CD8-positive, alpha-beta memory T cell (primary cell): Measurements from ENCODE around the gene GP9. TPM values are rescaled to one million over a fixed set of nuclear protein-coding genes. Genes with fewer than 3 reads are reported as not detected.
"Not testable (repeated sequence)": the region's sequence is repeated elsewhere in the genome, so short reads cannot be mapped to it uniquely, and the experiment has no call there.

Source experiments
- CTCF ChIA-PET: fragments of 350-600 bp; sonication (Branson Sonifier 250); formaldehyde crosslinking; loops from one replicate; lab custom pipeline; 2021; ENCODE audit warnings: antibody characterized with exemption; lab: Charles Lee
- POLR2A ChIA-PET: fragments of 350-600 bp; sonication (Branson Sonifier 250); formaldehyde crosslinking; loops from one replicate; lab custom pipeline; 2021; ENCODE audit warnings: antibody characterized with exemption; lab: Charles Lee
- DNase-seq, 5 donors: peaks; one replicate each; pipeline versions ENCODE4 v3.0.0 to v3.0.0-alpha.2; 2020 to 2022; ENCODE audit warnings: mixed read lengths in 1 of 5
- H3K27ac ChIP-seq: one replicate; pipeline ENCODE4 v1.7.0; 2013; ENCODE audit warnings: low read depth, mild to moderate bottlenecking, low read length, moderate library complexity
- H3K27me3 ChIP-seq: 2 replicates; pipeline ENCODE4 v1.7.0; 2013; ENCODE audit warnings: low read length, mild to moderate bottlenecking; ENCODE audit not compliant: insufficient read depth, poor library complexity, severe bottlenecking
- H3K36me3 ChIP-seq: 2 replicates; pipeline ENCODE4 v1.7.0; 2013; ENCODE audit warnings: mild to moderate bottlenecking, low read length, moderate library complexity; ENCODE audit not compliant: insufficient read depth
- H3K4me1 ChIP-seq: 2 replicates; pipeline ENCODE4 v1.7.0; 2013; ENCODE audit warnings: mild to moderate bottlenecking, low read length, moderate library complexity; ENCODE audit not compliant: insufficient read depth
- H3K4me3 ChIP-seq: 2 replicates; pipeline ENCODE4 v1.7.0; 2013; ENCODE audit warnings: mild to moderate bottlenecking, low read length
- H3K9me3 ChIP-seq: 2 replicates; pipeline ENCODE4 v1.7.0; 2013; ENCODE audit warnings: mild to moderate bottlenecking, low read length
- H3K27ac Mint-ChIP-seq, 8 donors: one replicate each; pipeline ENCODE4 v1.8.0; 2020 to 2021; ENCODE audit warnings: mixed read lengths in 8 of 8, mild to moderate bottlenecking in 6 of 8, inconsistent platforms in 3 of 8, moderate library complexity in 3 of 8
- H3K27me3 Mint-ChIP-seq, 2 donors: one replicate each; pipeline ENCODE4 v1.8.0; 2020 to 2021; ENCODE audit warnings: mixed read lengths in 2 of 2, mild to moderate bottlenecking in 1 of 2, moderate library complexity in 1 of 2
- H3K36me3 Mint-ChIP-seq, 3 donors: one replicate each; pipeline ENCODE4 v1.8.0; 2020 to 2021; ENCODE audit warnings: mixed read lengths in 3 of 3, inconsistent platforms in 1 of 3, mild to moderate bottlenecking in 1 of 3
- H3K4me1 Mint-ChIP-seq, 3 donors: one replicate each; pipeline ENCODE4 v1.8.0; 2020 to 2021; ENCODE audit warnings: mixed read lengths in 3 of 3, inconsistent platforms in 1 of 3, mild to moderate bottlenecking in 1 of 3
- H3K4me3 Mint-ChIP-seq, 7 donors: one replicate each; pipeline ENCODE4 v1.8.0; 2020 to 2021; ENCODE audit warnings: mixed read lengths in 7 of 7, mild to moderate bottlenecking in 6 of 7, moderate library complexity in 4 of 7, inconsistent platforms in 2 of 7
- H3K9me3 Mint-ChIP-seq, 5 donors: one replicate each; pipeline ENCODE4 v1.8.0; 2020 to 2022; ENCODE audit warnings: mixed read lengths in 5 of 5, mild to moderate bottlenecking in 3 of 5, moderate library complexity in 2 of 5, inconsistent platforms in 1 of 5
- polyA plus RNA-seq: library from polyadenylated mRNA; unstranded; fragments of 300-500 nt; fragmentation: Illumina TruSeq; gene quantifications from one replicate; pipeline ENCODE4 v1.2.3, GENCODE V29; 2021
- total RNA-seq, 2 experiments: library from RNA; stranded (reverse); gene quantifications; one replicate each; pipeline ENCODE4 v1.2.3, GENCODE V29; 2021

Gene GP9
- total and polyA plus RNA-seq, 3 experiments from 2014 or later: not detected

DNA sequence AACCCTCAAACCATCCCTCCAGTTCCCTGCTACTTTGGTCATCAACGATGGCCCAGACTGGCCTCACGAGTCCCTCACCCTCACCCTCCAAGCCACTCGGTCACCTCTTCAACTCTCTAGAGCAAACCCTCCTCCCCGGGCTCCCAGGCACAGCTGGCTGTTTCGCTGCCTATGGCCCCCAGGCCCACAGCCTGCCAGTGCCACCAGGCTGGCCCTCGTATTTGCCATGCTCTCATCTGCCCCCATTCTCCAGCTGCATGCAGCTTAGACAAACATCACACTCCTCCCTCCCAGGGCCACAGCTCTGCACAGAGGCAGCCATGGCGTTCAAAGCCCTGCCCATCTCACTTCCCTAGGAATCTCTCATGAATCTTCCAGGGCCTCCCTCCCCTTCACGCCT is 47.2 kb downstream of the GP9 start:
- CTCF ChIA-PET: interaction anchor here (1.3 to 2.1 kb wide), 2 partner anchors 54 kb away, joined by 4 to 9 read pairs; no protein-coding TSS in a partner anchor
- no peak for DNase-seq

GRCh38 chr3:129111076-129111780 is 50.6 kb downstream of the GP9 start:
- Mint-ChIP-seq H3K27ac (peak overlapping the region in 3 of 8 donors; percentile 11 to 47 (median 29)), H3K36me3 (peaks cover 0 to 76% (median 5%) of the 10 kb centered on the region in 3 donors), H3K4me1 (peaks cover 51 to 74% (median 61%) of the 10 kb centered on the region in 3 donors), H3K4me3 (peak overlapping the region in 1 of 7 donors; percentile 66)
- Histone ChIP-seq H3K4me1 (peaks cover 78% of the 10 kb centered on the region), H3K36me3 (peaks cover 12% of the 10 kb centered on the region)
- H3K4me3 ChIP-seq, H3K27me3 ChIP-seq, H3K27me3 Mint-ChIP-seq, H3K9me3 Mint-ChIP-seq, H3K9me3 ChIP-seq, H3K27ac ChIP-seq, DNase-seq: not testable (repeated sequence)
- CTCF ChIA-PET: interaction anchor here (1.3 kb wide), 1 partner anchor 141 kb away, joined by 3 read pairs; no protein-coding TSS in a partner anchor
- POLR2A ChIA-PET: interaction anchor here (1.2 kb wide), 1 partner anchor 10 kb away, joined by 5 read pairs; the partner anchor contains the start of gene RAB43

More for the DNA sequence above, 47.2 kb downstream of the GP9 start:
- Mint-ChIP-seq H3K36me3 (peaks cover 0 to 68% (median 5%) of the 10 kb centered on the region in 3 donors), H3K9me3 (no peaks in the 10 kb centered on the region), H3K4me3 (no peak overlapping the region), H3K27me3 (no peaks in the 10 kb centered on the region), H3K27ac (peak overlapping the region in 5 of 8 donors; percentile 29 to 91 (median 54)), H3K4me1 (peaks cover 51 to 75% (median 57%) of the 10 kb centered on the region in 3 donors)
- no peaks in the 10 kb centered on the region for H3K9me3 ChIP-seq
- no peak overlapping the region for H3K27ac ChIP-seq
- H3K4me3 ChIP-seq: no peak overlapping the region
- H3K36me3 ChIP-seq: peaks cover 9% of the 10 kb centered on the region
- peaks cover 81% of the 10 kb centered on the region for H3K4me1 ChIP-seq
- no peaks in the 10 kb centered on the region for H3K27me3 ChIP-seq
- POLR2A ChIA-PET: interaction anchor here (1.0 kb wide), 1 partner anchor 13 kb away, joined by 3 read pairs; no protein-coding TSS in a partner anchor

Other genes with a start within 250 kb of the GP9 start
- gene ACAD9, start 181.2 kb upstream of the GP9 start, total RNA-seq: 10 to 100 TPM; 50.5 to 51.2 TPM
- gene ACAD9, start 181.2 kb upstream of the GP9 start, polyA plus RNA-seq: 19.8 TPM
- under 1 TPM in 1 of 2 experiments, not detected in 1; 0.13 TPM for gene CFAP92, start 66.7 kb upstream of the GP9 start, total RNA-seq
- 0.24 TPM for gene CFAP92, start 66.7 kb upstream of the GP9 start, polyA plus RNA-seq
- gene EFCC1, start 59.5 kb upstream of the GP9 start, total RNA-seq: under 1 TPM in 1 of 2 experiments, not detected in 1; 0.11 TPM
- 0.22 TPM for gene EFCC1, start 59.5 kb upstream of the GP9 start, polyA plus RNA-seq
- 10 to 100 TPM; 22.9 to 28.6 TPM for gene RAB43, start 61.0 kb downstream of the GP9 start, total RNA-seq
- 14.9 TPM for gene RAB43, start 61.0 kb downstream of the GP9 start, polyA plus RNA-seq
- 10 to 100 TPM; 84.6 to 94.7 TPM for gene ISY1, start 100.3 kb downstream of the GP9 start, total RNA-seq
- gene ISY1, start 100.3 kb downstream of the GP9 start, polyA plus RNA-seq: 91.6 TPM
- 100 to 1,000 TPM; 474 to 487 TPM for gene CNBP, start 123.1 kb downstream of the GP9 start, total RNA-seq
- 931 TPM for gene CNBP, start 123.1 kb downstream of the GP9 start, polyA plus RNA-seq
- gene COPG1, start 188.8 kb downstream of the GP9 start, total RNA-seq: 100 to 1,000 TPM; 134 to 136 TPM
- gene COPG1, start 188.8 kb downstream of the GP9 start, polyA plus RNA-seq: 101 TPM
- 10 to 100 TPM; 64.3 to 64.6 TPM for gene HMCES, start 218.1 kb downstream of the GP9 start, total RNA-seq
- gene HMCES, start 218.1 kb downstream of the GP9 start, polyA plus RNA-seq: 97.9 TPM